Measurements from ENCODE around the gene MFSD8.
"Not testable (repeated sequence)": the region's sequence is repeated elsewhere in the genome, so short reads cannot be mapped to it uniquely, and the experiment has no call there.

MFSD8 gene

DNA sequence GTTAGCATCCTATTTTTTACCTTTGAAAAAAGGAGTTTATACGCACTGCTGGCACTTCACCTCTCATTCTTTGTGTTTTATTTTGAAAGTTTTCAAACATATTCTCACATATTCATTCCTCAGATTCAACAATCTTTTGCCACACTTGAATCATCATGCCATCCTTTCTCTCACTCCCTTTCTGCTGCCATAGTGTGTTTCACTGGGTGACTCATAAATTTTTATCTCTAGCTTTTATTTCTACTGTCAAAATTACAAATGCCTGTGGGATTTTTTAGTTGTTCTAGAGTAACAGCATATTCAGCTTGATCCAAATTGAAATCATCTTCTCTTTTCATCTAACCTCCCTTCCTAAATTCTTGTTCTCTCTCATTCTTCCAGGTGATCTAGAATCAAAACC lies 28.0 kb downstream of the MFSD8 start:
- DNase-seq (ENCODE audit: low read depth in 2 of 3, low spot score in 2 of 3) = no peak

DNA sequence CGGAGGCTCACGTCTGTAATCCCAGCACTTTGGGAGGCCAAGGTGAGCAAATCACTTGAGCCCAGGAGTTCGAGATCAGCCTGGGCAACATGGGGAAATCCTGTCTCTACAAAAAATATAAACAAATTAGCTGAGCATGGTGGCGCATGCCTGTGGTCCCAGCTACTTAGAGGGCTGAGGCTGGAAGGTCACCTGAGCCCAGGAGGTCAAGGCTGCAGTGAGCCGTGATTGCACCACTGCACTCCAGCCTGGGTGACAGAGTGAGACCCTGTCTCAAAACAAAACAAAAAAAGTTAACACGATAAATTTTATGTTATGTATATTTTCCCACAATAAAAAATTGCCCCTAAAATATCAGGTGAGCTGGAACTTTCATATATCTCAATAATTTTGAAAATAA lies 33.1 kb downstream of the MFSD8 start:
- not testable (repeated sequence) for DNase-seq (ENCODE audit: low read depth in 2 of 3, low spot score in 2 of 3)

DNA sequence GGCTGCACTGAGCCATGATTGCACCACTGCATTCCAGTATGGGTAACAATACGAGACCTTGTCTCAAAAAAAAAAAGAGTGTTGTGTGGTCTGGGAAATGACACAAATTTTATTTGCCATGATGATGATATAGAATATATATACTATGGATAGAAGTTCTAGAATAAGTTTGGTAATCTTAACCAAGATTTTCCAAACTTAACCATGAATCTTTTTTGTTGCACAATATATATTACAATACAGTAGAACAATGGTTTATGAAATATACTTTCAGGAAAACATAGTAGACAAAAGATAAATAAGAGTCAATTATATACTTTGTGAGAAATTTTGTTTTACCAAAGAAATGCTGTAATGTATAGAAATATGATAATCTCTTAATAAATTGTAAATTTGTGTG lies 34.8 kb downstream of the MFSD8 start:
- no peak for DNase-seq (ENCODE audit: low read depth in 2 of 3, low spot score in 2 of 3)

DNA sequence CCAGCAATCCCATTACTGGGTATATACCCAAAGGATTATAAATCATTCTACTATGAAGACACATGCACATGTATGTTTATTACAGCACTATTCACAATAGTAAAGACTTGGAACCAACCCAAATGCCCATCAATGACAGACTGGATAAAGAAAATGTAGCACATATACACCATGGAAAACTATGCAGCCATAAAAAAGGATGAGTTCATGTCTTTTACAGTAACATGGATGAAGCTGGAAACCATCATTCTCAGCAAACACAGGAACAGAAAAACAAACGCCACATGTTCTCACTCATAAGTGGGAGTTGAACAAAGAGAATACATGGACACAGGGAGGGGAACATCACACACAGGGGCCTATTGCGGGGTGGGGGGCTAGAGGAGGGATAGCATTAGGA lies 39.3 kb downstream of the MFSD8 start:
- DNase-seq (ENCODE audit: low read depth in 2 of 3, low spot score in 2 of 3) = not testable (repeated sequence)

DNA sequence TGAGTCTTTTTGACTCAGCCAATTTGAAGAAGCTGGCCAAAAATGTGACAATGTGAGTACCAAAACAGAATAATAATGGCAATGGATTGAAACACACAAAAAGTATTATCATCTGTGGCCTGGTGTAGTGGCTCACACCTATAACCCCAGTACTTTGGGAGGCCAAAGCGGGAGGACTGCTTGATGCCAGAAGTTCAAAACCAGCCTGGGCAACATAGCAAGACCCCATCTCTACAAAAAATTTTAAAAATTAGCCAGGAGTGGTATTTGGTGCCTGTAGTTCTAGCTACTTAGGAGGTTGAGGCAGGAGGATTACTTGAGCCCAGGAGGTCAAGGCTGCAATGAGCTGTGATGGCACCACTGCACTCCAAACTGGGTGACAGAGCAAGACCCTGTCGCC lies 42.7 kb downstream of the MFSD8 start:
- DNase-seq (ENCODE audit: low read depth in 2 of 3, low spot score in 2 of 3) = no peak

DNA sequence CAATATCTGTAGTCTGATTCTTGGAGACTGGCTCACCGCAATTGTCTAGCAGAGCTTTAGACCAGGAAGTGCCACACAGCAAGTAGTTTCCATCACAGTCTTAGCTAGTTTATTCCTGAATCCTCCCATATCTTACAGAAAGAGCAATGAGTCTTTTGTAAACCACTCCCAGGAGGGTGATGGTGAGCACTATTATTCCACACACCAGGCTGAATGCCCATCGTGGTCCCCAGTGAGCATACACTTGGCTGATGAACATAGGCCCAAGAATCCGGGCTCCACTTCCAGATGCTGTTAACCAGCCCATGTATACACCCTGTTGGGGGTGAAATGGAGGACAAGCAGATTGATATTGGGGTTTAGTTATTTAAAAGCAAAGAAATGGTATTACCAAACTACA lies 44.5 kb downstream of the MFSD8 start:
- DNase-seq (ENCODE audit: low read depth in 2 of 3, low spot score in 2 of 3) = no peak

DNA sequence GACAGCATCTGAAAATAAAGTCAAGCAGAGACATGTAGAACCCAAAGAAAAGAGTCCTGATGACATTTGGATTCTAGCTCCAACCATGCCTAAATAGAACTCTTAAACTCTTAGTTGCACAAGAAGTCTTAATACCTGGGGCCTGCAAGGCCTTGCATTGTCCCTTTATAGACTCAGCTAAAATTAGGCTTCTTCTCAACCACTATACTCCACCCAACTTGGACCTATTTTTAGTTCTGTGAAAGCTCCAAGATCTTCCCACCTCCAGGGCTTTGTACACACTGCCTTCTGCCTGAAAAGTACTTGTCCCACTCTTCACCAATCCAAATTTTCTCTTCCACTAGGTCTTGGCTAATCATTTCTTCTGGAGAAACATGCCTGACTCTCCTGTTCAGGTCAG lies 47.8 kb downstream of the MFSD8 start:
- no peak for DNase-seq (ENCODE audit: low read depth in 2 of 3, low spot score in 2 of 3)

DNA sequence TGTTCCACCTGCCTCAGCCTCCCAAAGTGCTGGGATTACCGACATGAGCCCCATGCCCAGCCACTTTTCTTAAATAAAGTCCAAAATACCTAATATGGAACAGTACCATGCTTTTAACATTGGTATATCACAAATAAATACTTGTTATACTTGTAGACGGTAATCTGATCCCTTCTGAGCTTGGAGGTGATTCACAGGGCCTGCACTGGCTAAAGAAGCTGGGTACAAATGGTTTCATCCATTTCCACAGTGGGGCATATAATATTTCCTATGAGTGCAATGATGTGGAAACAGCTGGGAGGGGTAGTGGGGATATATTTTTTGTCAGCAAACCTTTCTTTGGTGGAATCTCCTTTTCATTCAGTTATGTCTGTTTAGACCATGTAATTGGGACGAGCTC lies 48.5 kb downstream of the MFSD8 start:
- DNase-seq (ENCODE audit: low read depth in 2 of 3, low spot score in 2 of 3) = no peak

DNA sequence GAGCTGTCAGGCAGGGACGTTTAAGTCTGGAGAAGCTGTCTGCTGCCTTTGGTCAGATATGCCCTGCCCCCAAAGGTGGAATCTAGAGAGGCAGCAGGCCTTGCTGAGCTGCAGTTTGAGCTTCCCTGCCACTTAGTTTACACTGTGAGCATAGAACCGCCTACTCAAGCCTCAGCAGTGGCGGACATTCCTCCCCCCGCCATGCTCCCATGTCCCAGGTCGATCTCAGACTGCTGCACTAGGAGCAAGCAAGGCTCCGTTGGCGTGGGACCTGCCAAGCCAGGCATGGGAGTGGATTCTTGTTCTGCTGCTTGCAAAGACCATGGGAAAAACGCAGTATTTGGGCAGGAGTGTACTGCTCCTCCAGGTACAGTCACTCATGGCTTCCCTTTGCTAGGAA lies 59.9 kb downstream of the MFSD8 start:
- no peak for DNase-seq (ENCODE audit: low read depth in 2 of 3, low spot score in 2 of 3)

DNA sequence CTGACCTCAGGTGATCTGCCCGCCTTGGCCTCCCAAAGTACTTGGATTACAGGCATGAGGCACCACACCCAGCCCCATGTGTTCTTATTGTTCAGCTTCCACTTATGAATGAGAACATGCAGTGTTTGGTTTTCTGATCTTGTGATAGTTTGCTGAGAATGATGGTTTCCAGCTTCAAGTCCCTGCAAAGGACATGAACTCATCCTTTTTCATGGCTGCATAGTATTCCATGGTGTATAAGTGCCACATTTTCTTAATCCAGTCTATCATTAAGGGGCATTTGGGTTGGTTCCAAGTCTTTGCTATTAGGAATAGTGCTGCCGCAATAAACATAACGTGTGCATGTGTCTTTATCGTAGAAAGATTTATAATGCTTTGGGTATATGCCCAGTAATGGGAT lies 65.3 kb downstream of the MFSD8 start:
- DNase-seq (ENCODE audit: low read depth in 2 of 3, low spot score in 2 of 3) = not testable (repeated sequence)

DNA sequence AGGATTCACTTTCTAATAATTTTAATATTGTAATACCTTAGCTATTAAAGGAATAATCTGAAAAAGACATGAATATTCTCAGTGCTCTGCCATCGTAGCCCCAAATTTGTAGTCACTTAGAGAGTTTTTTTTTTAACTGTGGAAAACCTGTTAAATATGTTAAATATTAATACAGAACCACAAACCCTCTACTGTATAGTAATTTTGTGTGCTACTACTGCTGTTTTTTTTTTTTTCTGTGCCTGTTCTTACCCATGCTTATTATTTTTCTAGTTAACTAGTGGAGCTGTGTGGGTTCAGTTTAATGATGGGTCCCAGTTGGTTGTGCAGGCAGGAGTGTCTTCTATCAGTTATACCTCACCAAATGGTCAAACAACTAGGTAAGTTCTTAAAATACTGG lies 68.4 kb downstream of the MFSD8 start:
- DNase-seq (ENCODE audit: low read depth in 2 of 3, low spot score in 2 of 3) = no peak

DNA sequence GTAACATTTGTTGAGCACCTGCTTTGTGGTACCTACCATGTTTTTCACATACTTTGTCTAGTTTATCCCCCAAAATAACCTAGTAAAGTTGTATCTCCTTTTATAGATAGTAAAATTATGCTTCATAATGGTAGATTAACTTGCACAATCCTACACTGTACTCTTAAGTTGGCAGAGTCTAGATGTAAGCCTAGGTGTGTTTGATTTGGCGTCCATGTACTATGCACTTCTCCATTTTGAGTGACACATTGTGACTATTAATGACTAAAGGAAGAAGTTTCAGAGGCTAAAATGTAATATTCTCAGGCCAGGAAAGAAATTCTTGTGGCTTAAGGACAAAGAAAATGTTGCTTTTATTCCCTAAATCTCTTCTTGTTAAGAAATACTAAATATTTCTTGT lies 68.9 kb downstream of the MFSD8 start:
- DNase-seq (ENCODE audit: low read depth in 2 of 3, low spot score in 2 of 3) = no peak

DNA sequence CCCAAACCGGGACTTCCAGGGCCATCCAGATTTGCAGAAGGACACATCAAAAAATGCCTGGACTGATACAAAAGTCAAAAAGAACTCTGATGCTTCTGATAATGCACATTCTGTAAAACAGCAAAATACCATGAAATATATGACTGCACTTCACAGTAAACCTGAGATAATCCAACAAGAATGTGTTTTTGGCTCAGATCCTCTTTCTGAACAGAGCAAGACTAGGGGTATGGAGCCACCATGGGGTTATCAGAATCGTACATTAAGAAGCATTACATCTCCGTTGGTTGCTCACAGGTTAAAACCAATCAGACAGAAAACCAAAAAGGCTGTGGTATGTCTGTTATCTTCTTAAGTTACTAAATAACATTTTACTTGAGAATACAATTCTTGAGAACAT lies 75.1 kb downstream of the MFSD8 start:
- no peak for DNase-seq (ENCODE audit: low read depth in 2 of 3, low spot score in 2 of 3)

DNA sequence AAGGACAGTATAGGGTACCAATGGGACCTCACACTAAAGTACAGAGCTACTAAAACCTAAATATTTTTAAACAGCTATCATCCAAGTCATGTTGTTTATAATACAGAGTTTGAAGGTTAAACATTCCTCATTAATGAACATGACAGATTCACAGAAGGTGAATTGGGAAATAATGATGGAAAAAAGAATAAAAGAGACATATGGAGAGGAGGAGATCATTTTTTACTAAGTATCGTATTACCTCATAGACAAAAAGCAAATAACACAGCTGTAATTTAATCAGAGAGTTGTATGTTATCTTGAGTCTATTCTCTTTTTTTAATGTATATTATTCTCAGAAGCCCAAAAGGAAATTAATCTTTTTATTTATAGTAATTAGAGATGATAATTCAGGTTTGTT lies 76.4 kb downstream of the MFSD8 start:
- DNase-seq (ENCODE audit: low read depth in 2 of 3, low spot score in 2 of 3) = no peak

DNA sequence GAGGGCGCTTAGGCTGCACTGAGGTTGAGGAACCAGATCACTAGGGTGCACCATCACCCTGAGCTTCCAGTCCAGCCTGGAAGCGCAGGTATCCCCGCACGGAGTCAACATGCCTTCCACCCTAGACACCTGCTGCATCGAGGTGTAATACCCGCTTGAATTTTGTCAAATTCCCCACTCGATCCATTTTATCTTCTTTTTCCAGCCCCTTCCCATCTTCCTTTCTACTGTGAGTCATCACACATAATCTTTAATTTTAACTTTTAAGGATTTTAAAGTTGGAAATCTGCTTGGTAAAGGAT lies 83.5 kb downstream of the MFSD8 start:
- DNase-seq (ENCODE audit: low read depth in 2 of 3, low spot score in 2 of 3) = no peak

DNA sequence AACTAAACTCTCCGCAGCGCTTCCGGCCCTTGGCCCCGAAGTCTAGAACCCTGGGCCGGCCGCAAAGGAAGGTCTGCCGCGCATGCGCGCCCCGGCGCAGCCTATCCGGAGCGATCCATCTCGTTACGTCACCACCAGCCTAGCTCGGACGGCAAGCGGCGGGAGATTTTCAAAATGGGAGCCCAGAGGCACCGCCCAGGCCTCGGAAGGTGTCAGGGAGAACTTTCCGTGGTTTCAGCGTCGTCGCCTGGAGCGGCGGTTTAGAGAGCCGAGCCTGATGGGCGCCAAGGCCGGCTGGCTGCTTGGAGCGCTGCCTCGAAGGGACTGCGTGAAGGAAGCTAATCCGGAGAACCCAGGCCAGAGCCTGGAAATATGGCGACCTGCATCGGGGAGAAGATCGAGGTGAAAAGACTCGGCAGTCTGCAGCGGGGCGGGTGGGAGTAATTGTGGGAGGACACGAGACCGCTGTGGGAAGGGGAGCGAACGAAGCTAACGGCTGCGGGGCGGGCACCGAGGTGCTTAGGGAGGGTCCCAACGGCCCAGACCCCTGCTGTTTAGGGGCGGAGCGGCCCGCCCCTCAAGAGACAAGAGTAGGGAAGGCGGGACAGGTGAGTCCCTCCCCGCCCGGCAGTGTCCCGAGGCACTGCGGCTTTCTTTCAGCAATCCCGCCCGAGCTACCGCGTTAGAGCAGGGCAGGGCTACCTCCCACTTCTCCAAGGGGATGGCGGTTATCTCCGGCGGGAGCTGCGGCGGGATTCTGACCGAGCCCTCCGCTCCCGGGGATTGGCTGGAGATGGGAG lies 84.0 kb downstream of the MFSD8 start, which contains the start of gene PLK4:
PLK4 (plus strand) TSS at position 131 of the 800 bp plus-strand sequence; CDS start at position 373, 242 bp downstream.
- peak; percentile 81 to 92 (median 91) for DNase-seq (ENCODE audit: low read depth in 2 of 3, low spot score in 2 of 3)

DNA sequence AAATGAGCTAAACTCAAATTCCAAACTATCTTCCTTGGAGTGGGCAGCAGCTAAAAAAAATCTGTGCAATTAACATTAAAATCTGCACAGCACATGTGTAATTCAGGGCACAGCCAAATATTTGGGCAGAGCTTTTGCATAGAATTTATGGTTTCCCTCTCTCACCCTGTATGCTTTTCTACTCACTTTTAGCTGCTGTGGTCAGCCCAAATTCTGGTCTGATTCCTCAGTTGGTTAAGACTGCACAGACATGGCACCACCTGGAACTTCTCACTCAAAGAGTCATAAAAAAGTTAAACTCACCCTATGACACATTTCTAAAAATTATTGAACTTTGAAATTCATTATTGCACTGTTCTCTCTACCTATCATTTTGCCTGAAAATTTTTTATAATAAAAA lies 89.2 kb downstream of the MFSD8 start:
- DNase-seq (ENCODE audit: low read depth in 2 of 3, low spot score in 2 of 3) = no peak

DNA sequence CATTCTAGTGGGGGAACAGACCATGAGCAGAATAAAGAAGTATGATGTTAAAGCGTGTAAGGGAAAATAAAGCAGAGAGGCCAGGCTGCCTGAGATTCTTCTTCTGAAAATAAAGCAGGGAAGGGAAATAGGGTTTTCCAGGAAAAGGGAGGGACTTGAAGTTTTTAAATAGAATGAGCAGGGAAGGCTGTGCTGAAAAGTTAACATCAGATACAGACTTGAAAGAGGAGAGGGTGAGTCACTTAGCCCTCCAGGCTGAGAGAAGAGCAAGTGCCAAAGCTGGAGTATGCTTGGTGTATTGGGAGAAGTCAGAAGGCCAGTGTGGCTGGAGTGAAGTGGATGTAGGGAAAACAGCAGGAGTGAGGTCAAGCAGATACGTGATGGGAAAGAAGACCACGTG lies 94.3 kb downstream of the MFSD8 start:
- DNase-seq (ENCODE audit: low read depth in 2 of 3, low spot score in 2 of 3) = no peak

DNA sequence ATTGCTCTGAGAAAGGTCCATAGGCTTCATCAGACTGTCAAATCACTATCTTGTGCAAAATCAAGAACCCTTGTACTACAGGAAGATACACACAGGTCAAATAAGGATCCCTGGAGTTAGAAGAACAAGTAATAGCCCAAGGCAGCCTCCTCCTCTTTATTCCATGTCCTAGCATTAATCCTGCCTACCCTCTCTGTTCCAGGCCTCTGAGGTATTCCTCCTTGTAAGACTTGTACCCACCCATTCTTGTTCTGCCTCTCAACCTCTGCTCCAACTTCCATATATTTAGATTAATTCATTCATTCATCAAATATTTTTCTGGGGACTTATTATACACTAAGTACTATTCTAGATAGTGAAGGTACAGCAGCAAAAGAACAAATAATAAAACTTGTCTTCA lies 94.7 kb downstream of the MFSD8 start:
- no peak for DNase-seq (ENCODE audit: low read depth in 2 of 3, low spot score in 2 of 3)

DNA sequence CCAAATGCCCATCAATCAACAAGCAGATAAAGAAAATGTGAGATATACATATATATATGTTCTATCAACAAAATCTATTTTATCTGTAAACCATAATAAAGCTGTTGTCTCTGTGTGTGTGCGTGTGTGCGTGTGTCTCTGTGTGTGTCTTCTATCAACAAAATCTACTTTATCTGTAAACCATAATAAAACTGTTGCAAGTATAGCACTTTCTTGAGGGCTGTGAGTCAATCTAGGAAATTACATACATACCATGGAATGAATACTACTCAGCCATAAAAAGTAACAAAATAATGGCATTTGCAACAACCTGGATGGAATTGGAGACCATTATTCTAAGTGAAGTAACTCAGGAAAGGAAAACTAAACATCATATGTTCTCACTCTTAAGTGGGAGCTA lies 96.8 kb downstream of the MFSD8 start:
- DNase-seq (ENCODE audit: low read depth in 2 of 3, low spot score in 2 of 3) = no peak
